ENCODE data around the gene PCF11. TPM values are rescaled to one million over a fixed set of nuclear protein-coding genes. Genes with fewer than 3 reads are reported as not detected.

Gene PCF11
- total RNA-seq, 1 experiment from 2014 or later, result 46.1 TPM

- no peak for DNase-seq (ENCODE audit: low spot score)
- H3K36me3 Mint-ChIP-seq, result no peaks in the 10 kb centered on the region
- no peak overlapping the region for H3K4me3 Mint-ChIP-seq
- no peaks in the 10 kb centered on the region for H3K27me3 Mint-ChIP-seq (ENCODE audit: low read depth)
- TF ChIP-seq PRRX2 (CRISPR knock-in tag; IDR thresholded peaks at IDR 0.05), result no peak
- no peak for TF ChIP-seq ZNF396 (CRISPR knock-in tag; IDR thresholded peaks at IDR 0.05; ENCODE audit: borderline replicate concordance)
- no peak for TF ChIP-seq NFE2L1 (CRISPR knock-in tag; IDR thresholded peaks at IDR 0.05)
- TF ChIP-seq ZNF232 (CRISPR knock-in tag; IDR thresholded peaks at IDR 0.05), result no peak
- TF ChIP-seq ZNF425 (CRISPR knock-in tag; conservative IDR thresholded peaks at IDR 0.05), result no peak
- no peak for TF ChIP-seq ZNF138 (CRISPR knock-in tag; conservative IDR thresholded peaks at IDR 0.05)
- no peak for TF ChIP-seq IRF1 (CRISPR knock-in tag; IDR thresholded peaks at IDR 0.05)
- no peak for TF ChIP-seq RORB (CRISPR knock-in tag; IDR thresholded peaks at IDR 0.05)
- TF ChIP-seq, protein P1, sequence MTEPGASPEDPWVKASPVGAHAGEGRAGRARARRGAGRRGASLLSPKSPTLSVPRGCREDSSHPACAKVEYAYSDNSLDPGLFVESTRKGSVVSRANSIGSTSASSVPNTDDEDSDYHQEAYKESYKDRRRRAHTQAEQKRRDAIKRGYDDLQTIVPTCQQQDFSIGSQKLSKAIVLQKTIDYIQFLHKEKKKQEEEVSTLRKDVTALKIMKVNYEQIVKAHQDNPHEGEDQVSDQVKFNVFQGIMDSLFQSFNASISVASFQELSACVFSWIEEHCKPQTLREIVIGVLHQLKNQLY (CRISPR knock-in tag; IDR thresholded peaks at IDR 0.05), result no peak
- no peaks in the 10 kb centered on the region for H3K9me3 Mint-ChIP-seq
- ATAC-seq, result no peak
- ChIA-PET POLR2A (no interaction called here), CTCF (interaction anchor here (0.9 kb wide), 1 partner anchor 73 kb away, joined by 3 read pairs; no protein-coding TSS in a partner anchor)
- H3K4me1 Mint-ChIP-seq, result no peaks in the 10 kb centered on the region
- no peak overlapping the region for H3K27ac Mint-ChIP-seq
These were observed 63.3 kb downstream of the PCF11 start for GRCh38 chr11:83220260-83220659.

GRCh38 chr11:83221694-83222093 lies 64.8 kb downstream of the PCF11 start:
- H3K4me1 Mint-ChIP-seq, result no peaks in the 10 kb centered on the region
- TF ChIP-seq, protein P2, sequence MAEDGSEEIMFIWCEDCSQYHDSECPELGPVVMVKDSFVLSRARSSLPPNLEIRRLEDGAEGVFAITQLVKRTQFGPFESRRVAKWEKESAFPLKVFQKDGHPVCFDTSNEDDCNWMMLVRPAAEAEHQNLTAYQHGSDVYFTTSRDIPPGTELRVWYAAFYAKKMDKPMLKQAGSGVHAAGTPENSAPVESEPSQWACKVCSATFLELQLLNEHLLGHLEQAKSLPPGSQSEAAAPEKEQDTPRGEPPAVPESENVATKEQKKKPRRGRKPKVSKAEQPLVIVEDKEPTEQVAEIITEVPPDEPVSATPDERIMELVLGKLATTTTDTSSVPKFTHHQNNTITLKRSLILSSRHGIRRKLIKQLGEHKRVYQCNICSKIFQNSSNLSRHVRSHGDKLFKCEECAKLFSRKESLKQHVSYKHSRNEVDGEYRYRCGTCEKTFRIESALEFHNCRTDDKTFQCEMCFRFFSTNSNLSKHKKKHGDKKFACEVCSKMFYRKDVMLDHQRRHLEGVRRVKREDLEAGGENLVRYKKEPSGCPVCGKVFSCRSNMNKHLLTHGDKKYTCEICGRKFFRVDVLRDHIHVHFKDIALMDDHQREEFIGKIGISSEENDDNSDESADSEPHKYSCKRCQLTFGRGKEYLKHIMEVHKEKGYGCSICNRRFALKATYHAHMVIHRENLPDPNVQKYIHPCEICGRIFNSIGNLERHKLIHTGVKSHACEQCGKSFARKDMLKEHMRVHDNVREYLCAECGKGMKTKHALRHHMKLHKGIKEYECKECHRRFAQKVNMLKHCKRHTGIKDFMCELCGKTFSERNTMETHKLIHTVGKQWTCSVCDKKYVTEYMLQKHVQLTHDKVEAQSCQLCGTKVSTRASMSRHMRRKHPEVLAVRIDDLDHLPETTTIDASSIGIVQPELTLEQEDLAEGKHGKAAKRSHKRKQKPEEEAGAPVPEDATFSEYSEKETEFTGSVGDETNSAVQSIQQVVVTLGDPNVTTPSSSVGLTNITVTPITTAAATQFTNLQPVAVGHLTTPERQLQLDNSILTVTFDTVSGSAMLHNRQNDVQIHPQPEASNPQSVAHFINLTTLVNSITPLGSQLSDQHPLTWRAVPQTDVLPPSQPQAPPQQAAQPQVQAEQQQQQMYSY (CRISPR knock-in tag; IDR thresholded peaks at IDR 0.05), result no peak
- TF ChIP-seq OVOL2 (CRISPR knock-in tag; IDR thresholded peaks at IDR 0.05; ENCODE audit: borderline replicate concordance) (no peak), STAT6 (CRISPR knock-in tag; conservative IDR thresholded peaks at IDR 0.05; ENCODE audit: low read depth) (no peak)
- no peaks in the 10 kb centered on the region for H3K9me3 Mint-ChIP-seq
- H3K4me3 Mint-ChIP-seq, result no peak overlapping the region
- ATAC-seq (no peak), DNase-seq (ENCODE audit: low spot score) (no peak)
- no peak overlapping the region for H3K27ac Mint-ChIP-seq
- no peaks in the 10 kb centered on the region for H3K36me3 Mint-ChIP-seq
- ChIA-PET POLR2A (no interaction called here), CTCF (no interaction called here)
- no peaks in the 10 kb centered on the region for H3K27me3 Mint-ChIP-seq (ENCODE audit: low read depth)

DNA sequence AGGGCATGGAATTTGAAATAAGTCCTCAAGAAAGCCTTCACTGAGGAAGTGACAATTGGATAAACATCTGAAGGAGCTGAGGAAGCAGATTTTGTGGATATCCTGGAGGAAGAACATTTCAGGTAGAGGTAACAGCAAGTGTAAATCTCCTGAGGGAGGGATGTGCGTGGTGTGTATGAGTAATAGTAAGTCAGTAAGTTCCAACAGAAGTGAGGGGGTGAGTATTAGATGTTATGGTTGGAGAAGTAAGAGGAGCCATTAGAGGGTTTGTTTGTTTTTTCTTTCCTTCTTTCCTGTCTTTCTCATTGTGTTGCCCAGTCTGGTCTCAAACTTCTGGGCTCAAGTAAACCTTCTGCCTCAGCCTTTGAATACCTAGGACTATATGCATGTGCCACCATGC lies 65.6 kb downstream of the PCF11 start:
- Mint-ChIP-seq H3K36me3 (no peaks in the 10 kb centered on the region), H3K27me3 (ENCODE audit: low read depth) (no peaks in the 10 kb centered on the region), H3K4me1 (no peaks in the 10 kb centered on the region), H3K4me3 (no peak overlapping the region), H3K9me3 (no peaks in the 10 kb centered on the region), H3K27ac (no peak overlapping the region)
- ChIA-PET POLR2A (no interaction called here), CTCF (no interaction called here)
- TF ChIP-seq, protein P3, sequence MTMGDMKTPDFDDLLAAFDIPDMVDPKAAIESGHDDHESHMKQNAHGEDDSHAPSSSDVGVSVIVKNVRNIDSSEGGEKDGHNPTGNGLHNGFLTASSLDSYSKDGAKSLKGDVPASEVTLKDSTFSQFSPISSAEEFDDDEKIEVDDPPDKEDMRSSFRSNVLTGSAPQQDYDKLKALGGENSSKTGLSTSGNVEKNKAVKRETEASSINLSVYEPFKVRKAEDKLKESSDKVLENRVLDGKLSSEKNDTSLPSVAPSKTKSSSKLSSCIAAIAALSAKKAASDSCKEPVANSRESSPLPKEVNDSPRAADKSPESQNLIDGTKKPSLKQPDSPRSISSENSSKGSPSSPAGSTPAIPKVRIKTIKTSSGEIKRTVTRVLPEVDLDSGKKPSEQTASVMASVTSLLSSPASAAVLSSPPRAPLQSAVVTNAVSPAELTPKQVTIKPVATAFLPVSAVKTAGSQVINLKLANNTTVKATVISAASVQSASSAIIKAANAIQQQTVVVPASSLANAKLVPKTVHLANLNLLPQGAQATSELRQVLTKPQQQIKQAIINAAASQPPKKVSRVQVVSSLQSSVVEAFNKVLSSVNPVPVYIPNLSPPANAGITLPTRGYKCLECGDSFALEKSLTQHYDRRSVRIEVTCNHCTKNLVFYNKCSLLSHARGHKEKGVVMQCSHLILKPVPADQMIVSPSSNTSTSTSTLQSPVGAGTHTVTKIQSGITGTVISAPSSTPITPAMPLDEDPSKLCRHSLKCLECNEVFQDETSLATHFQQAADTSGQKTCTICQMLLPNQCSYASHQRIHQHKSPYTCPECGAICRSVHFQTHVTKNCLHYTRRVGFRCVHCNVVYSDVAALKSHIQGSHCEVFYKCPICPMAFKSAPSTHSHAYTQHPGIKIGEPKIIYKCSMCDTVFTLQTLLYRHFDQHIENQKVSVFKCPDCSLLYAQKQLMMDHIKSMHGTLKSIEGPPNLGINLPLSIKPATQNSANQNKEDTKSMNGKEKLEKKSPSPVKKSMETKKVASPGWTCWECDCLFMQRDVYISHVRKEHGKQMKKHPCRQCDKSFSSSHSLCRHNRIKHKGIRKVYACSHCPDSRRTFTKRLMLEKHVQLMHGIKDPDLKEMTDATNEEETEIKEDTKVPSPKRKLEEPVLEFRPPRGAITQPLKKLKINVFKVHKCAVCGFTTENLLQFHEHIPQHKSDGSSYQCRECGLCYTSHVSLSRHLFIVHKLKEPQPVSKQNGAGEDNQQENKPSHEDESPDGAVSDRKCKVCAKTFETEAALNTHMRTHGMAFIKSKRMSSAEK (CRISPR knock-in tag; IDR thresholded peaks at IDR 0.05; ENCODE audit: borderline replicate concordance), result no peak
- TF ChIP-seq ZBTB21 (CRISPR knock-in tag; IDR thresholded peaks at IDR 0.05; ENCODE audit: borderline replicate concordance) (no peak), JAZF1 (CRISPR knock-in tag; IDR thresholded peaks at IDR 0.05) (no peak), ZNF121 (CRISPR knock-in tag; IDR thresholded peaks at IDR 0.05) (no peak), JUN (CRISPR knock-in tag; IDR thresholded peaks at IDR 0.05) (no peak), PRRX2 (CRISPR knock-in tag; IDR thresholded peaks at IDR 0.05) (no peak)
- no peak for DNase-seq (ENCODE audit: low spot score)
- ATAC-seq, result no peak
